Globus pallidus (tissue), 1 donor: ENCODE data around the gene ANAPC15.

Source experiments
- DNase-seq: peaks from one replicate; pipeline ENCODE4 v3.0.0-alpha.2; 2015; ENCODE audit warnings: low spot score

Gene ANAPC15

DNA sequence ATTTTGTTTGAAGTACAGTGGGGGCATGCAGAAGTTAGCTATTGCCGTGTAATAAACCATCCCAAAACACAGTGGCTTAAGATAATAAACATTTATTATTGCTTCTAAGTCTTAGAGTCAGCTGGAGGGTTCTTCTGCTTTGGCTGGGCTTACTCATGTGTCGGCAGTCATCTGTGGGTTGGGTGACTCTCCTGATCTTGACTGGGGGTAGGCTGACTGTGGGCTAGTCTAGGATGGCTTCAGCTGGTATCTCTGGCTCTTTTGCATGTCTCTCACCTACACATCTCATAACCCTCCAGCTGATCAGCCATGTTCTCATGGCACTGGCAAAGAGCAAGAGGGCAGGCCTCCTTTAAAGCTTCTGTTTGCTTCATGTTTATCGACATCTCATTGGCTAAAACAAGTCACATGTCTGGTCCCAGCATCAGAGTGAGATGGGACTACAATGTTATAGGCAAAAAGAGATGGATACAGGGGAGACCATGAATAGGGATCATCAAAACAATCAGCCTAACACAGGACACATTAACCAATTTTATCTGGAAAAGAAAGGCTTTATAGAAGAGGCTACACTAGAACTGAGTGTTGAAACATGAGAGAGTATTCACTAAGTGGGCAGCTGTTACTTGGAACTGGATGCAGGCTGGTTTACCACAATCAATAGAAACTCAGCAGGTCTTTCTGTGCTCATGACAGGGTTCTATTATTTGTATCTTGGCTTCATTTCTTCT, 26.7 kb downstream of the ANAPC15 start:
- peak; percentile 91 for DNase-seq

DNA sequence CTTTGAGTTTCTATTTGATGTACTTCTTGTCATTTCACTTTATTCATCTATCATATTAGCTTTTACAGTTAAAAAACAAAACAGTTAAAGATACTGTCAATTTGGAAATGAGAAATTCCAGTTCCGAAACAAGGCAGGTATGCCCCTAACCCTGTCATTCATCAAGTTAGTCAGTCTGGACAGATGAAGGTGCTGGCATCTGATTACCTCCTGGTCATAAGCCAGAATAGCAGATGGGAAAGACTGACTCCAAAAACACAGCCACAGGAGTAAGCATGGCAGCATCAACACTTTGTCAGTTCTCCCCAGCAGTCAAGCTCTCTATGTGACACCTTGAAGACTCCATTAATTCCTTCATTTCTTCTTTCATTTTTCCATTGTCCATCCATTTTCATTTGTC, 27.5 kb downstream of the ANAPC15 start:
- no peak for DNase-seq

DNA sequence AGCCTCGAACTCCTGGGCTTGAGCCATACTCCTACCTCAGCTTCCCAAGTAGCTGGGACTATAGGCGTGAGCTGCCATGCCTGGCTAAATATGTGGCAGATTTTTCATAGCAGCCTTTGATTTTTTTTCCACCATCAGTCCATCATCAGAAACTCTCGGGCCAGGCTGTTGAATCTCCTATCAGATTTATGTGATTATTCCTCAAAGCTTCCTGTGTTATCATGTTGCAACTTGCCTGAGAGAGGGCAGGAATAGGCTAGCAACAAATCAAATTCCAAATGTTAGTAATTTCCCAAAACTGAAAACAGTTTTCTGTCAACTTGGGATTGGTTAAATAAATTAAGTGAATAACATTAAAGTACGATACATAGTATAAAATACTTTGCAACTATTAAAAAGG, 28.4 kb downstream of the ANAPC15 start:
- DNase-seq: no peak

DNA sequence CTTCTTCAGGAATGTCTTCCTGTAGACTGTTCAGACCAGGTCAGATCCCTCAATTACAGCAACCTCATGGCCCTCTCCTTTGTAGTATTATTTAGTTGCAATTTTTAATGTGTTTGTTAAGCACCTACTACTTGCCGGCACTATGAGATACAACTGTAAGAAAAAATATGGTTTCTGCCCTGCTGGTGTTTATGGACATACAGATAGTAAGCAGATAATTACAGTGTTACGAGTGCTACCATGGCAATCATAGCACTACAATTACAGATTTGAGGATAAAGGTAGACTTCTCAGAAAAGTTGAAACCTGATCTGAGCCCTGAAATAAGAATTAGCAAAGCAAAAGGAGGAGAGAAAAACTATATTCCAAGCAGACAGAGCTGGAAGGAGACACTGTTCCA, 29.1 kb downstream of the ANAPC15 start:
- DNase-seq: no peak

GRCh38 chr11:72081821-72082453, 30.6 kb downstream of the ANAPC15 start:
- no peak for DNase-seq

- DNase-seq: no peak
Observed at GRCh38 chr11:72081184-72081644, 31.3 kb downstream of the ANAPC15 start.

GRCh38 chr11:72080326-72081183, 31.9 kb downstream of the ANAPC15 start, which contains the start of the genes LRRC51 and NUMA1:
Gene LRRC51 (plus strand): TSS chr11:72080850. CDS start chr11:72089084, 8,234 bp downstream.
Gene NUMA1 (minus strand): TSS chr11:72080542. CDS start chr11:72035943, 44,599 bp downstream.
- DNase-seq: peak; percentile 100

DNA sequence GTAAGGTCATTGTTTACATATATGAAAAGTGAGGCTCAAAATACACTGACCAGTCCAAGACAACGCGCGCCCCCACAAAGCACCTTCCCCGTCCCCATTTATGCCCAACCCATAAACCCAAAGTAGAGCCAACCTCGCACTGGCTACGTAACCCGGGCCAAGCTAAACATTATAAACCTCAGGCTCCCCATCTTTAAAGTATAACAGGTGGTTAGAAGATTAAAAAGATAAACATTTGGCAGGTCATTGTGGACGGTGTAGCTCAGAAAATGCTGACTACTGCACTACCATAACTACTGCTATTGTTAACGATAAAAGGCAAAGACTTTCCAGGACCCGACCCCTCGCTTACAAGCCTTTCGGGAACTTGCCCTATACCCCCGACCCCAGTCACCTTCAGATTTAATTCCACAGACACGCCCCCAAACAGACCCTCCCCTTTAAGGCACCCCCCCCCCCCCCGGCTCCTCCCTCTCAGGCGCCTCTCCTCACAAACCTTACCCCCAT, 32.6 kb downstream of the ANAPC15 start:
- DNase-seq: no peak

GRCh38 chr11:72078477-72078876, 34.0 kb downstream of the ANAPC15 start:
- no peak for DNase-seq

DNA sequence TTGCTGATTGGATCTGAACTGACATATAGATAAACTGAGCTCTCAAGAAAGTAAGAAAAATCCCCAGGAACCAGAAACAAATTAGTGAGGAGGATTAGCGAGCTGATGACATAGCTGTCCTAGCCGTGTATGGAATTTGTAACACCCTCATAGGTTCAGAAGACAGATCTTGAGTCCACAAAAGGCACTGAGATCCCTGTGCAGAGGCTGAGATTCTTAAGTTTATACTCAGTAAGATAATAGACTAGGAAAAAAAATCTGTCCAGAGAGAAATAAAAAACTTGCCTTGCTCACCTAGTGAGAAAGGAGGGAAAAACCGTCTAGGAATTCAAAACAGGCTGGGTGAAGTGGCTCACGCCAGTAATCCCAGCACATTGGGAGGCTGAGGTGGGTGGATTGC, 36.7 kb downstream of the ANAPC15 start:
- no peak for DNase-seq

DNA sequence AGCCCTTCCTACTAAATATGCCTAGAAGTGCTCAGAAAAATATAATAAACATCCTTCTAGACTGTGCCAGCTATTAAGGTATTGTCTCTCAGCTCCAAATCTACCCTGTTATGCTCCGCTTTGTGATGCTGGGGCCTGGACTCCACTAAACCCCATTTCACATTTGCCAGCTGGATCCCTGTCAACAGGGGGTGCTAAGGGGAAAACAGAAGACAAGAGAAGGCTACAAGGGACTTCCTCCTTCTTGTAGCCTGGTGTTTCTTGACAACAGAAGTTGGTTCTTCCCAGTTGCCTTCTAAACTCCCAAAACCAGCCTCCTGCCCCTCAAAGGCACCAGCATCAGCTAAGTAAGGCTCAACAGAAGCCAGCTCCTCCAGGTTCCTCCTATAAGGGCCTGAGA, 37.4 kb downstream of the ANAPC15 start:
- no peak for DNase-seq

DNA sequence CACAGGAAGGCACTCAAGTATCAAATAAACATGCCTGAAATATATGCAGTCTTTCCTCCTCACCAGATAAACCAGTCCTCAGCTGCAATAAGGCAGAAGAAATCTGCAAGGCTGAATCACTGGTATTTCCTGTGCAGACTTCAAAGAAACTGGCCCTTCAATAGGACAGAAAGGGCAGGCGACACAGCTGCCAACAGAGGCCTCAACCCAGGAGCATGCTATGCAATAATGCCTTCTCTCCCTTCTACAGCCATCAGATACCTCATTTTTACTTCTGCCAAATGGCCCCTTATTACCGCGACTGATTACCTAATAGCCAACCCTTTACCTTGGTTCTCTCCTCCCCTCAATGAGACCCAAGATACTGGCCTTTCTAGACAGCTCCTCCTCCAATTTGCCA, 40.1 kb downstream of the ANAPC15 start:
- no peak for DNase-seq

DNA sequence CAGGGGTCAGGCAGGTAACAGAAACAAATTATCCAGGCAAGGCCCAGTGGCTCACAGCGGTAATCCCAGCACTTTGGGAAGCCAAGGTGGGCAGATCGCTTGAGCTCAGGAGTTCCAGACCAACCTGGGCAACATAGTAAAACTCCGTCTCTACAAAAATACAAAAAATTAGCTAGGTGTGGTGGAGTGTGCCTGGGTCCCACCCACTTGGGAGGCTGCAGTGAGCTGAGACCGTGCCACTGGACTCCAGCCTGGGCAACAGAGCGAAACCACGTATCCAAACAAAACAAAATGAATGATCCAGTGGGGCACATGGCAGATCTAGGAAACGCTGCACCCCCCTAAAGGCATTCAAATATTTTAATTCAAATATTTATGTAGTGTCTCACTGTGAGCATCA, 42.0 kb downstream of the ANAPC15 start:
- DNase-seq: no peak

- DNase-seq: peak; percentile 49
Observed at GRCh38 chr11:72069787-72070251, 42.7 kb downstream of the ANAPC15 start.

DNA sequence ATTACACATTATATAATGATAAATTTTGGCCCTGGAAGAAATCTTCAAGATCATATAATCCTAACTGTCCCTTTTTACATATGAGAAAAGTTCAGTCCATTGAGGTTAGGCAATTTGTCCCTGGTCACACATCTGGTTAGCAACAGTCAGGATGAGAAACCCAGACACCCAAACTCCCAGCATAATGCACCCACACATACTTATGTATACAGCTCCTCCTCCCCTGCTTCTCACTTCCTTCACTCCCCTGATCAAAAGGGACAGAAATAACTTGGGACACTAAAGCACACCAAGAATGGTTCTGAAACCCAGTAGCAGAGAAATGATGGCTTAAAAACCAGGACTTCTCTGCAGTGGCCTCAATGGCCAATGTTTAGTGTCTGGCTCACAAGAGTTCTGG, 43.3 kb downstream of the ANAPC15 start:
- DNase-seq: no peak

GRCh38 chr11:72067676-72068075, 44.8 kb downstream of the ANAPC15 start:
- no peak for DNase-seq

DNA sequence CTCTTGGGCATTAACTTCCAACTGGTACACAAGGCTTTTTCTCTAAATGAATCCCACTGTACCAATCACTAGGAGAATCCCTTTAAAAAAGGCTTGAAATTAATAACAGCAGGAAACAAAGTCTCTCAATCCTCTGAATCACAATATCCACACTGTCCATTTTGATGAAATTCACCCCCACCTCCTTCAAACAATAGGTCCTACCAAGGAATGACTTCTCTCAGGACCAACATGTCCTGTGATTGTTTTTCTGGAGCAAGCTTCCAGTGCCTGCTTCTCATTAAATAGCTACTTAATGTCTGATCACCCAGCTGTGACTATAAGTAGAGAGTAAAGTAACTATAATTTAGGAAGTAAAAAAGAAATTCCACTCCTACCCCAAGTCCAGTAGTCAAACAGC, 45.2 kb downstream of the ANAPC15 start:
- DNase-seq: no peak

GRCh38 chr11:72066855-72067254, 45.6 kb downstream of the ANAPC15 start:
- DNase-seq: no peak

- no peak for DNase-seq
Observed at GRCh38 chr11:72061739-72062396, 50.6 kb downstream of the ANAPC15 start.
